Measurements from ENCODE around the gene TMEM161B.

TMEM161B gene

DNA sequence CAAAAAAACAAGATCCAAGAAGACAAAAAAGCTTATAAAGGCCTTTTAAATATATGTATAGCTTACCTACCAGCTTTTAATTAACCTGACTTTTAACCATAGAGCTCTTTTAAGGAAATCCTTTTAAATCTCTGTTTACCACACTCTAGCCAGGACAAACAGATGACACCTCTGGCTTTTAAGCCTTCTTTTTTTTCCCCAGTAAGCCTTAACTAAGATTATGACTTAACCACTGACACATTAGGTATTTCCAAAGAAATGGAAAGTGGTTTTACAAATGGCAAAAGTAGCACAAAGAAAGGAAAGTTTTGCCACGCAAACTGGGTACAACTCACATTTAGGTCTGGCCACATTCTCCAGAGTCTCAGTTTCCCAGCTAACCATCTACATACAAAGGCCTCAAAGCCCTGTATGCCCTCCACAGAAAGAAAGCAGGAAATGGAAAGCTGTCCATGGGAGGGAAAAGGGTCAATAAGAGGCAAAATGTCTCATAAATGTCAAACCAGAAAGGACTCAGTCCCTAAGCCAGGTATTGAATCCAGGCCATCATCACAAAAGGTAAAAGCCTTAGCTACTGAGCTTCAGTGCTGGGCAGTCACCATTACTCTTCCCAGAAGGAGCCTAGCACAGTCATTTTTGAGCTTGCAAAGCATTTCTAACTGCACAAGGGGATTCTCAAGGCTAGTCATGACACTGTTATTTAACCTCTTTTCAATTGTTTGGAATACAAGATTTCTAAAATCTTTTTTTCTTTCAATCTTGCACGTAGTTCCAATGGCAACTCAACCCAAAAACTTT is 19.7 kb downstream of the TMEM161B start:
- Histone ChIP-seq H3K4me3 (ENCODE audit: low read length) (no peak overlapping the region), H3K23ac (ENCODE audit: low read length) (no peak overlapping the region), H3K27ac (ENCODE audit: low read depth, low read length) (no peak overlapping the region), H3K18ac (ENCODE audit: low read length) (no peak overlapping the region), H2BK15ac (replicated peaks; ENCODE audit: low read depth) (no peak overlapping the region), H3K4me2 (ENCODE audit: low read length) (no peak overlapping the region), H4K5ac (ENCODE audit: low read length) (no peak overlapping the region), H3K79me2 (ENCODE audit: control insufficient read depth, insufficient read depth, low read length) (peaks cover 37% of the 10 kb centered on the region), H2BK5ac (ENCODE audit: low read length) (no peak overlapping the region), H2AK5ac (ENCODE audit: low read length) (no peak overlapping the region), H3K56ac (ENCODE audit: low read length) (no peak overlapping the region), H3K4me1 (ENCODE audit: control insufficient read depth, low read depth, low read length) (peaks cover 19% of the 10 kb centered on the region), H3K36me3 (ENCODE audit: control insufficient read depth, insufficient read depth, low read length) (no peaks in the 10 kb centered on the region), H2BK120ac (ENCODE audit: low read depth, low read length) (no peak overlapping the region), H3K4ac (ENCODE audit: low read depth, low read length) (no peak overlapping the region), H3K9ac (ENCODE audit: low read length) (no peak overlapping the region), H3K79me1 (ENCODE audit: low read length) (peaks cover 15% of the 10 kb centered on the region), H4K8ac (ENCODE audit: low read depth, low read length) (no peak overlapping the region), H3K27me3 (ENCODE audit: insufficient read depth, low read length, poor library complexity) (no peaks in the 10 kb centered on the region)
- no CpG with 5 or more reads among the region's 2 CpGs for WGBS (ENCODE audit: extremely low coverage, insufficient coverage, low lambda C conversion rate)
- peak; percentile 24 for DNase-seq

DNA sequence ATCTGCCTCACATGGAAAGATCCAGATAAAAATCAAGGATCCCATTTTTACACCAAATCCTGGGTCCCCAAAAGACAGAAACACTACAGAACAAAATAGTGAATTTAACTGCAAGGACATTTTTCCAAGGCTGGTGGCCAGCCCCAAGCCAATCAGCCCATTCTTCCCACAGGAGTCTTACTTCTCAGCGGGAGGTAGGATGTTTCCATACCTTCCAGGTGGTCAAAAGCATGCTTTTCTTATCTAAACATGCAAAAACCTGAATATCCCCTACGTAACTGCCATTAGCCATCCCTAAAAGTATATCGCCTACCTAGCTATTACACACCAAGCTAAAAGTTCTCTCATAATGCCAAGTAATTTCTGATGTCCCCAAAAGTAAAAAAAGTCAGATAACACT is 20.6 kb downstream of the TMEM161B start:
- no peak overlapping the region for H3K4me3 ChIP-seq (ENCODE audit: low read length)
- H2BK120ac ChIP-seq (ENCODE audit: low read depth, low read length): no peak overlapping the region
- H3K79me1 ChIP-seq (ENCODE audit: low read length): peaks cover 14% of the 10 kb centered on the region
- H3K4me2 ChIP-seq (ENCODE audit: low read length): no peak overlapping the region
- peak; percentile 58 for DNase-seq
- H3K36me3 ChIP-seq (ENCODE audit: control insufficient read depth, insufficient read depth, low read length): no peaks in the 10 kb centered on the region
- no peak overlapping the region for H4K8ac ChIP-seq (ENCODE audit: low read depth, low read length)
- no peak overlapping the region for H3K4ac ChIP-seq (ENCODE audit: low read depth, low read length)
- H2BK15ac ChIP-seq (replicated peaks; ENCODE audit: low read depth): no peak overlapping the region
- H3K9ac ChIP-seq (ENCODE audit: low read length): no peak overlapping the region
- H3K18ac ChIP-seq (ENCODE audit: low read length): peak overlapping the region; percentile 80
- no peak overlapping the region for H3K23ac ChIP-seq (ENCODE audit: low read length)
- no peak overlapping the region for H3K27ac ChIP-seq (ENCODE audit: low read depth, low read length)
- H3K4me1 ChIP-seq (ENCODE audit: control insufficient read depth, low read depth, low read length): peaks cover 22% of the 10 kb centered on the region
- H3K27me3 ChIP-seq (ENCODE audit: insufficient read depth, low read length, poor library complexity): no peaks in the 10 kb centered on the region
- no peak overlapping the region for H2AK5ac ChIP-seq (ENCODE audit: low read length)
- peaks cover 34% of the 10 kb centered on the region for H3K79me2 ChIP-seq (ENCODE audit: control insufficient read depth, insufficient read depth, low read length)
- no peak overlapping the region for H3K56ac ChIP-seq (ENCODE audit: low read length)
- no CpG with 5 or more reads among the region's 3 CpGs for WGBS (ENCODE audit: extremely low coverage, insufficient coverage, low lambda C conversion rate)
- no peak overlapping the region for H2BK5ac ChIP-seq (ENCODE audit: low read length)
- H4K5ac ChIP-seq (ENCODE audit: low read length): no peak overlapping the region

DNA sequence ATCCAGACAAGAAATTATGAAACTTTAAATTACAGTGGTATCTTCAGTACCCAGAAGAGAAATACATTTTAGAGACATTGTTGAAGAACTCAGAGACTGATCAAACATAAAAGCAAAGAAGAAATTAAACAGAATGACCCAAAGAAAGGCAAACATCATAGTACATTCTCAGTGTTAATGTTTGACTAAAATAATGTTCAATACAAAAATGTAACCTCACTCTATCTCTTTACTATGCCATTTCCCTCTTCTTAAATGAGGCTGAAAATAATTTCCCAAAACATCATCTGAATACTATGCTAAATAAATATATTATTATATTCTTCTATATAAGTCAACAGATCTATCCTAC is 22.8 kb downstream of the TMEM161B start:
- H2AK5ac ChIP-seq (ENCODE audit: low read length): no peak overlapping the region
- no peaks in the 10 kb centered on the region for H3K27me3 ChIP-seq (ENCODE audit: insufficient read depth, low read length, poor library complexity)
- no peak overlapping the region for H4K5ac ChIP-seq (ENCODE audit: low read length)
- H2BK120ac ChIP-seq (ENCODE audit: low read depth, low read length): no peak overlapping the region
- H3K4ac ChIP-seq (ENCODE audit: low read depth, low read length): no peak overlapping the region
- no peak overlapping the region for H4K8ac ChIP-seq (ENCODE audit: low read depth, low read length)
- H3K4me1 ChIP-seq (ENCODE audit: control insufficient read depth, low read depth, low read length): peaks cover 22% of the 10 kb centered on the region
- H3K36me3 ChIP-seq (ENCODE audit: control insufficient read depth, insufficient read depth, low read length): no peaks in the 10 kb centered on the region
- H2BK15ac ChIP-seq (replicated peaks; ENCODE audit: low read depth): no peak overlapping the region
- no peak overlapping the region for H2BK5ac ChIP-seq (ENCODE audit: low read length)
- DNase-seq: no peak
- no peak overlapping the region for H3K4me3 ChIP-seq (ENCODE audit: low read length)
- peaks cover 27% of the 10 kb centered on the region for H3K79me2 ChIP-seq (ENCODE audit: control insufficient read depth, insufficient read depth, low read length)
- no peak overlapping the region for H3K23ac ChIP-seq (ENCODE audit: low read length)
- H3K79me1 ChIP-seq (ENCODE audit: low read length): peaks cover 12% of the 10 kb centered on the region
- no peak overlapping the region for H3K4me2 ChIP-seq (ENCODE audit: low read length)
- H3K27ac ChIP-seq (ENCODE audit: low read depth, low read length): no peak overlapping the region
- H3K9ac ChIP-seq (ENCODE audit: low read length): no peak overlapping the region
- no peak overlapping the region for H3K56ac ChIP-seq (ENCODE audit: low read length)
- H3K18ac ChIP-seq (ENCODE audit: low read length): no peak overlapping the region

DNA sequence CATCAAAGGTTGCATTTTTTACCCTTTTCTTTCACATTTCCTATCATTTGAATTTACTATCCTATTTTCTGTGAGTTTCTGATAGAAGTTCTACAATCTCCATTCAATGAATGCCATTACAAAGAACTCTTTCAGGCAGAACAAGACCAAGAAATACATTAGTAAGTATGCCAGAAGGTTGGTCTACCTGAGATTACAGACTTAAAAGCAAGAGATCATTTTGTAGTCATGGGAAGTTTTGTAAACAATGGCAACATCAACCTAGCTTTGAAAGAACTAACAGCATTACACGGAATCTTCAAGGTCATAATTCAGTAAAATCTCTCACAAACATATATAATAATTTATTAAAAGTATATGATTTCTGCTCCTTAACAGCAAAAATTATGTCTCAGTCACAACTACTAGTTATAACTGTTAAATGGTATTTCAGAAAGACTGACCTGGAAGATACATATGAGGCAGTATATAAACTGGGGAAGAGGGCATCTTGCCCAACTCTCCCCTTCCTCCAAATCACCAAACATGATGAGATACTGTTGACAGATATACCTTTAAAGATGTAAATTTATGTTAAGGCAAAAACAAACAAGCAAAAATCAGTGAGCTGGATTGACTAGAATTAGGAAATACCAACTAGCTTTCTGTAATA is 23.3 kb downstream of the TMEM161B start:
- Histone ChIP-seq H3K79me2 (ENCODE audit: control insufficient read depth, insufficient read depth, low read length) (peaks cover 22% of the 10 kb centered on the region), H3K9ac (ENCODE audit: low read length) (no peak overlapping the region), H3K23ac (ENCODE audit: low read length) (no peak overlapping the region), H4K5ac (ENCODE audit: low read length) (no peak overlapping the region), H2BK5ac (ENCODE audit: low read length) (no peak overlapping the region), H3K79me1 (ENCODE audit: low read length) (peaks cover 7% of the 10 kb centered on the region), H3K4ac (ENCODE audit: low read depth, low read length) (no peak overlapping the region), H2AK5ac (ENCODE audit: low read length) (no peak overlapping the region), H3K27me3 (ENCODE audit: insufficient read depth, low read length, poor library complexity) (no peaks in the 10 kb centered on the region), H3K36me3 (ENCODE audit: control insufficient read depth, insufficient read depth, low read length) (no peaks in the 10 kb centered on the region), H3K4me1 (ENCODE audit: control insufficient read depth, low read depth, low read length) (peaks cover 22% of the 10 kb centered on the region), H3K56ac (ENCODE audit: low read length) (no peak overlapping the region), H3K18ac (ENCODE audit: low read length) (no peak overlapping the region), H3K27ac (ENCODE audit: low read depth, low read length) (no peak overlapping the region), H3K4me2 (ENCODE audit: low read length) (no peak overlapping the region), H3K4me3 (ENCODE audit: low read length) (no peak overlapping the region), H2BK120ac (ENCODE audit: low read depth, low read length) (no peak overlapping the region), H4K8ac (ENCODE audit: low read depth, low read length) (no peak overlapping the region), H2BK15ac (replicated peaks; ENCODE audit: low read depth) (no peak overlapping the region)
- DNase-seq: no peak
- WGBS (ENCODE audit: extremely low coverage, insufficient coverage, low lambda C conversion rate): no CpG with 5 or more reads among the region's 1 CpG

- peak; percentile 53 for DNase-seq
- peaks cover 5% of the 10 kb centered on the region for H3K79me1 ChIP-seq (ENCODE audit: low read length)
- no peak overlapping the region for H3K27ac ChIP-seq (ENCODE audit: low read depth, low read length)
- no peak overlapping the region for H2AK5ac ChIP-seq (ENCODE audit: low read length)
- H3K27me3 ChIP-seq (ENCODE audit: insufficient read depth, low read length, poor library complexity): no peaks in the 10 kb centered on the region
- no peak overlapping the region for H2BK15ac ChIP-seq (replicated peaks; ENCODE audit: low read depth)
- H3K18ac ChIP-seq (ENCODE audit: low read length): no peak overlapping the region
- H3K36me3 ChIP-seq (ENCODE audit: control insufficient read depth, insufficient read depth, low read length): no peaks in the 10 kb centered on the region
- no peak overlapping the region for H2BK120ac ChIP-seq (ENCODE audit: low read depth, low read length)
- H3K56ac ChIP-seq (ENCODE audit: low read length): no peak overlapping the region
- no CpG with 5 or more reads among the region's 2 CpGs for WGBS (ENCODE audit: extremely low coverage, insufficient coverage, low lambda C conversion rate)
- H3K23ac ChIP-seq (ENCODE audit: low read length): no peak overlapping the region
- H3K4me3 ChIP-seq (ENCODE audit: low read length): no peak overlapping the region
- H3K4me2 ChIP-seq (ENCODE audit: low read length): no peak overlapping the region
- no peak overlapping the region for H4K8ac ChIP-seq (ENCODE audit: low read depth, low read length)
- no peak overlapping the region for H3K9ac ChIP-seq (ENCODE audit: low read length)
- H3K4ac ChIP-seq (ENCODE audit: low read depth, low read length): no peak overlapping the region
- H3K79me2 ChIP-seq (ENCODE audit: control insufficient read depth, insufficient read depth, low read length): peaks cover 16% of the 10 kb centered on the region
- peaks cover 22% of the 10 kb centered on the region for H3K4me1 ChIP-seq (ENCODE audit: control insufficient read depth, low read depth, low read length)
- H2BK5ac ChIP-seq (ENCODE audit: low read length): no peak overlapping the region
- no peak overlapping the region for H4K5ac ChIP-seq (ENCODE audit: low read length)
Observed at GRCh38 chr5:88244686-88245085, 24.0 kb downstream of the TMEM161B start.

Measured in mesendoderm (in vitro differentiated cells).